ENCODE results near the gene FAAP100. TPM values are rescaled to one million over a fixed set of nuclear protein-coding genes. Genes with fewer than 3 reads are reported as not detected.

FAAP100 gene
- total RNA-seq, 1 donor from 2014 or later, result 50.8 TPM

DNA sequence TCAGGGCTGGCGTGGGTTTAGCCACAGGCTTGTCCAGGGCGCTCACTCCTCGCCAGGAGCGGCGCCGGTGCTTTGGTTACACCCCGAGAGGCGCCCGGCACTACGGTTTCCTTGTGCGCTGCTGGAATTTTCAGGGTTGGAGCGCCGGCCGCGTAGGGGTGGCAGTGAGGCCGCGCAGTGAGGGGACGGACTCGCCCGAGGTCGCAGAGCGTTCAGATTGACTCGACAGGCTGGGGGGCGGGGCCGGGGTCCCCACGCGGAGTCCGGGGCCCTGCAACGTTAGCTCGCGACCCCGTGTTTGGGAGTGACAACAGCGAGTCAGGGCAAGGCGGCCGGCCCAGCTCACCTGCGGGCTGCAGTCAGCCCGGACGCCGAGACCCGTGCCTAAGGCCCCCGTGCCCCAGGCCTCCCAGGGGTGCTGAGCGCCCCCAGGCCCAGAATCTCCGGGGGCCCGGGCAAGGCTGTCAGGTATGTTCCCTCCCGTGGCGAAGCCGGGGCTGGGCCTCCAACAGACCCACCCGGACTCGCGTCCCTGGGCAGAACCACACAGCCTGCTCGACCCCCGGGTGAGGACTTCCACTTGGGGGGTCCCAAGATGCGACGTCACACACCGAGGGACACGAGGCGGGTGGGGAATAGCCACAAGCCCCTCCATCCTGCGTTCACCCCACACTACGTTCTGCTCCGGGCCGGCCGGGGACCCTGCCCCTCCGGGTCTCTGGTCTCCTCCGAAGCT, 38.2 kb downstream of the FAAP100 start:
- no peak for DNase-seq (ENCODE audit: extremely low read depth, low read depth, low spot score)

DNA sequence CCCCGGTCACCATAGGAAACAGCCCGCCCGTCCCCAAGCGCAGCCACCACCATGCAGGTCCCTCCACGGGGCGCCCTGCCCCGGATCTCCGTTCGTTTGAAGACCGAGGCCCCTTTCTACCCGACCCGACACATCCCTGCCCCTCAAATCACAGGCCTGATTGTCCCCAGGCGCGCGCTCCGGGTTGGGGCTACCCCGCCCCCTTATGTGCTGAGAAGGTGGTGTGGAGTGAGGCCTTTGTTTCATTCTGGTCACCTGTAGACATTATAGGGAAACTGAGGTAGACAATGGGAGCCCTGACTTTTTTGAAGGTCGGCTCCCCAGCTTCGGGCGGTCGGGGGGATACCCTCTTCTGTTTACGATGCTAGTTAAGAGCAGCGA, 38.8 kb downstream of the FAAP100 start:
- DNase-seq (ENCODE audit: extremely low read depth, low read depth, low spot score), result no peak

DNA sequence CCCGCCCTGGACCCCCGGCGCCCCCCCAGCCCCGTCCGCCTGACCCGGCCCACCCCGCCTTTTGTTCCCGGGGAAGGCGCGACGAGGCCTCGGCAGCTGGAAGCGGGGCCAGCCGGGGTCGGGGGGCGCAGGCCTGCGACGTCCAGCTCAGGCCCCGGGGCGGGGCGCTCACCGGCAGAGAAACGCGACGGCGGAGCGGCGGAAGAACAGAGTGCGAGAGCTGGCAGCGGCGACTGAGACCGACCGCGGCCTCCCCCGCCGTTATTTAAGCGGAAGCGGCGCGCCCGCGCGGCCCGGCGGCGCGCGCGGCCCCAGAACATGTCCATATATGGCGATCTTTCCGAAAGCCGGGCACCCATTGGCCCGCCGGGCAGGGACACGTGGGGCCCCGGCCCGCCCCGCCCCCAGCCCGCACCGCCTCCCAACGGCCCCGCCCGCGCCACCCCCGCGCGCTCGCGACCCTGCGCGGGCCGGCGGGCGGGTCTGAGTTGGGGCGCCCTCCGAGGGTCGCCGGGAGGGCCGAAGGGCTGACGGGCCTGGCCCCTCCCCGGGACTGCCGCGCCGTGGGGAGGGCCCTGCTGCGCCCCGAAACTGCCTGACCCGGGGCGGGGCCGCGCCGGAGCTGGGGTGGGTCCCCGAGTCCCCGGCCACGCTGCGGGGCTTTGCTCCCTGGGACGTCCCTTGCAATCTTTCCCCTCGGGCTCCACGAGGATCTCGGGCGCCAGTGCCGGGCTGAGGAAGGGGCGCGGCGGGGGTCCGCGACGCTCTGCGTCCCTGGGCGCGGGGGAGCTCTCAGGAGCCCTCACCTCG, 39.4 kb downstream of the FAAP100 start, which contains the start of gene ACTG1:
Gene ACTG1, minus strand, starts transcription at position 238 of the 810 bp plus-strand sequence. CDS start 445 bp downstream, outside the sequence.
- no peak for DNase-seq (ENCODE audit: extremely low read depth, low read depth, low spot score)

DNA sequence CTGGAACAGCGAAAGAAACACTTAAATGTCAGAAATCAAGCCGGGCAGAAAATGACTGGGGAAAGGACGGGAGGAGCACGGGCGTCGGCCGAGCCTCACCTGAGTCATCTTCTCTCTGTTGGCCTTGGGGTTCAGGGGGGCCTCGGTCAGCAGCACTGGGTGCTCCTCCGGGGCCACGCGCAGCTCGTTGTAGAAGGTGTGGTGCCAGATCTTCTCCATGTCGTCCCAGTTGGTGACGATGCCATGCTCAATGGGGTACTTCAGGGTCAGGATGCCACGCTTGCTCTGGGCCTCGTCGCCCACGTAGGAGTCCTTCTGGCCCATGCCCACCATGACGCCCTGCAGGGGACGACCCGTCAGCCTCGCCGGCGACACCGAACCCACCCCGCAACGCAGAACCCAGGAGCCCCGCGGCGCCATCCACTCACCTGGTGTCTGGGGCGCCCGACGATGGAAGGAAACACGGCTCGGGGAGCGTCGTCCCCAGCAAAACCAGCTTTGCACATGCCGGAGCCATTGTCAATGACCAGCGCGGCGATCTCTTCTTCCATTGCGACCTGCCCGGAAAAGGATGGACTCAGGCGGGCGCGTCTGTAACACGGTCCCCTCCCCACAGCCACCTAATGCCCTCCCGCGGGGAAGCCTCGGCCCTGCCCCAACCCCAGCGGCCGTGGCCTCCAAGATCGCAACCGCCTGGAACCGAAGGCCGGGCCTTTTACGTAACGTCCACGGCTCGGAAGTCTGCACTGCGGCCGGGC, 40.2 kb downstream of the FAAP100 start:
- no peak for DNase-seq (ENCODE audit: extremely low read depth, low read depth, low spot score)

DNA sequence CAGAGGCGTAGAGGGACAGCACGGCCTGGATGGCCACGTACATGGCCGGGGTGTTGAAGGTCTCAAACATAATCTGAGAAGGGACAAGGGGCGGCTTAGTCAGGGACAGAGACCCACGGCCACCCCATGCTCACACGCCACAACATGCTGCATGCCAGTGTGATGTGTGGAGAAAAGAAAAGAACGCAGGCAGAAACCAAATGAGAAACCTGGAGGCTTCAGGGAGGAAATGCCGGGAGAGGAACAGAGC, 40.7 kb downstream of the FAAP100 start:
- no peak for DNase-seq (ENCODE audit: extremely low read depth, low read depth, low spot score)

DNA sequence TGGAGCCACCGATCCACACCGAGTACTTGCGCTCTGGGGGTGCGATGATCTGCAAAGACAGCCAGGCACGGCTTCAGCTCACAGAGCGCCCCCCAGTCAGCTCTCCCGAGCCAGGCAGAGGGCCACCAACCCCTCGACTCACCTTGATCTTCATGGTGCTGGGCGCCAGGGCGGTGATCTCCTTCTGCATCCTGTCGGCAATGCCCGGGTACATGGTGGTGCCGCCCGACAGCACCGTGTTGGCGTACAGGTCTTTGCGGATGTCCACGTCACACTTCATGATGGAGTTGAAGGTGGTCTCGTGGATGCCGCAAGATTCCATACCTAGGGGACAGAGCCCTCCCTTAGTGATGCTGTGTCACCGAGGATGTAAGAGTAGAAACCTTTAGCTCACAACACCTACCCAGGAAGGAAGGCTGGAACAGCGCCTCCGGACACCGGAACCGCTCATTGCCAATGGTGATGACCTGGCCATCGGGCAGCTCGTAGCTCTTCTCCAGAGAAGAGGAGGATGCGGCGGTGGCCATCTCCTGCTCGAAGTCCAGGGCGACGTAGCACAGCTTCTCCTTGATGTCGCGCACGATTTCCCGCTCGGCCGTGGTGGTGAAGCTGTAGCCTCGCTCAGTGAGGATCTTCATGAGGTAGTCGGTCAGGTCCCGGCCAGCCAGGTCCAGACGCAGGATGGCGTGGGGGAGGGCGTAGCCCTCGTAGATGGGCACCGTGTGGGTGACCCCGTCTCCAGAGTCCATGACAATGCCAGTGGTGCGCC, 41.2 kb downstream of the FAAP100 start:
- DNase-seq (ENCODE audit: extremely low read depth, low read depth, low spot score), result no peak

DNA sequence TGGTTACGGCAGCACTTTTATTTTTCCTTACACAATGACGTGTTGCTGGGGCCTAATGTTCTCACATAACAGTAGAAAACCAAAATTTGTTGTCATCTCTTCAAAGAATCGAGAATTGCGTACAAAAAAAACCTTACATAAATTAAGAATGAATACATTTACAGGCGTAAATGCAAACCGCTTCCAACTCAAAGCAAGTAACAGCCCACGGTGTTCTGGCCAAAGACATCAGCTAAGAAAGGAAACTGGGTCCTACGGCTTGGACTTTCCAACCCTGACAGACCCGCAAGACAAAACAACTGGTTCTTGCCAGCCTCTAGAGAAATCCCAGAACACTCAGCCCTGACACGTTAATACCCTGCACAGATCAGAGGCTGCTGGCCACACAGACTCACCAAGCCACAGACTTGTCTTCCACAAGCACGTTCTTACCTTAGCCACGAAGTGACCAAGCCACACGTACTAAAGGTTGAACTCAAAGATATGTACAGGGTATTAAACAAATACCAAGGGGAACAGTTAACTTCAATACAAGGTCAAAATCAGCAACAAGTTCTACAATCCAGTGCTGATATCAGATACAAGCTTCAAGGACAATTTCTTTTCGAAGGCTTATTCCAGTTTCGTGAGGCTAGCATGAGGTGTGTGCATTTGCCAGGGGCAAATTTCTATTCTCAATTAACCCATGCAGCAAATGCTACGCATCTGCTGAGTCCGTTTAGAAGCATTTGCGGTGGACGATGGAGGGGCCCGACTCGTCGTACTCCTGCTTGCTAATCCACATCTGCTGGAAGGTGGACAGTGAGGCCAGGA, 42.0 kb downstream of the FAAP100 start:
- no peak for DNase-seq (ENCODE audit: extremely low read depth, low read depth, low spot score)

DNA sequence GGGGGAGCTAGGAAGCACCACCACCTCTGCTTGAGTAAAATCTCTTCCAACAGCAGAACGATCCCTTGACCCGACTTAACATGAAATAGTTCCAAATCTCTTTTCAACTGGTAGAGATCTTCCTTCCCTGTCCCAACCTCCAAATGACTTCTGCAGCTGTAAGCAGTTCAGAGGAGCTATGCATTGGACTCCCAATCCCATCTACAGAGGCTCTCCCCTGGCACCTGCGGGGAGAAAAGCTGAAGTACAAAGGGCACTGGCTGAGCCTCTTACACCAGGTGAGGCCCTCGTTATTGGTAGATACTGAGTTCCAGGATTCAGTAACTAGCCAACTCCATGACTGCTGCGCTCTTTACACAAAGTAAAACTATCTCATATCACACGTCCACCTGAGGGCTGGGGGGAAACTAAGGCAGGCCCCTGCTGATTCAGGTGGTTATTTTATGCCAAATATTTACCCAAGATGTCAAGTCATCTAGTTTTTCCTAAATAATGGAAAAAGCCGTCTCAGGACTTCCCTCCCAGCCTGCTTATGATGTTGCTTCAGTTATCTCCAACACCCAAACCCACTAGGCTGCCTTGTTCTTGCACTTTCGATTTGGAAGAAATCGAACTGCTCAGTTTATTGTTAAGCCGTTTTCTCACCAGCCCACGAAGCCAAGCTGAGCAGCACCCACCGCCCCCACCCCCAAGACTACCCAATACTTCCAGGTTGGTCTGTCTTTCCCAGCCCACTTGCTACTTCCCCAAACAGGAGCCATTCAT, 42.8 kb downstream of the FAAP100 start:
- DNase-seq (ENCODE audit: extremely low read depth, low read depth, low spot score), result no peak

DNA sequence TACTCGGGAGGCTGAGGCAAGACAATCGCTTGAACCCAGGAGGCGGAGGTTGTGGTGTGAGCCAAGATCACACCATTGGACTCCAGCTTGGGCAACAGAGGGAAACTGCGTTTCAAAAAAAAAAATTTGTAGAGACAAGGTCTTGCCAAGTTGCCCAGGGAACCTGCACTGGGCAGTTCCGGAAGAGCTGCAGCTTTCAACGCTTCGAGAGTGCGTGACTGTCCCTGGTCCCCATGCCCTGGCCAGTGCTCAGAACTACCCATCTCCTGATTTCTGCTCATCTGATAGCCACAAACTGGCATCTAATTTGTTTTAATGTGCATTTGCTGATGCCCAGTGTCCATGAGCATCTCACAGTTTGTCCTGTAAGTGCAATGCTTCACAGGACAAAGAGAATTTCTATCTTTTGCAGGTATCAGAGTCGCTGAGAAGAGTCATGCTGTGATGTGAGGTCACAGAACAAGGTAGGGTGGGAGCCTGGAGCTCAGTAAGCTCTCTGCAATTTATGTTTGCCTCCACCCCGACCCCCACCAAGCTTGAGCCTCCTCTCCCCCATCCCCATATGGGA, 43.4 kb downstream of the FAAP100 start:
- DNase-seq (ENCODE audit: extremely low read depth, low read depth, low spot score), result no peak

DNA sequence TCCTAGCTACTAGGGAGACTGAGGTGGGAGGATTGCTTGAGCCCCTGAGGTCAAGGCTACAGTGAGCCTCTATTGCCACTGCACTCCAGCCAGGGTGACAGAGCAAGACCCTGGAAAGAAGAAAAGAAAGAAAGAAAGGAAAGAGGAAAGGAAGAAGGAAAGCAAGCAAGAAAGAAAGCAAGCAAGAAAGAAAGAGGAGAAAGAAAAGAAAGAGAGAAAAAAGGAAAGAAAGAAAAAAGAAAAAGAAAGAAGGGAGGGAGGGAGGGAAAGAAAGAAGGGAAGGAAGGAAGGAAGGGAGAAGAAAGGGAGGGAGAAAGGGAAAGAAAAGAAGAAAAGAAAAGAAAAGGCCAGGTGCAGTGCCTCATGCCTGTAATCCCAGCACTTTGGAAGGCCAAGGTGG, 48.5 kb downstream of the FAAP100 start:
- DNase-seq (ENCODE audit: extremely low read depth, low read depth, low spot score), result no peak

DNA sequence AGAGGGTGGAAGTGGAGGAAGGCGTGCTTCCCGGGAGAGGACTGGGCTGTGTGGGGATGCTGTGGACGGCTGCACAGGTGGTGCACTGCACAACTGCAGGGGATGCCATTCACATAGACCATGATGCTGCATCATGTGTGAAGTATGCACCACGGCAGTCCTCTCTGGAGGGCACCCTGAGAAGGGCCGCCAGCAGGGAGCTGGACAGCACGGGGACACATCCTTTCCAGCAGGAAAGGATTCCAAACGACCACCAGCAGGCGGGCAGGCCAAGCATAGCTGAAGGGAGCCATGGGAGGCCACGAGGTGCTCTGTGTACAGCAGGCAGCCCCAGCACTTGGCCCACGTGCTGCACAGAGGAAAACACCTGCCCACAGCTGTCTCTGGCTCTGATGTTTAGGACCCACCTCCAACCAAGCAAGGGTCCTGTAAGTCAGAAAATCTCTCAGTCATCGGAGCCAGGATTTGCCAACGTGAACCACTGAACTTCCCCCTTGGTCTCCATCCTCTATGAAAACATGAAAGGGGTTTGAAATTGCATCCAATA, 49.6 kb downstream of the FAAP100 start:
- DNase-seq (ENCODE audit: extremely low read depth, low read depth, low spot score), result no peak

DNA sequence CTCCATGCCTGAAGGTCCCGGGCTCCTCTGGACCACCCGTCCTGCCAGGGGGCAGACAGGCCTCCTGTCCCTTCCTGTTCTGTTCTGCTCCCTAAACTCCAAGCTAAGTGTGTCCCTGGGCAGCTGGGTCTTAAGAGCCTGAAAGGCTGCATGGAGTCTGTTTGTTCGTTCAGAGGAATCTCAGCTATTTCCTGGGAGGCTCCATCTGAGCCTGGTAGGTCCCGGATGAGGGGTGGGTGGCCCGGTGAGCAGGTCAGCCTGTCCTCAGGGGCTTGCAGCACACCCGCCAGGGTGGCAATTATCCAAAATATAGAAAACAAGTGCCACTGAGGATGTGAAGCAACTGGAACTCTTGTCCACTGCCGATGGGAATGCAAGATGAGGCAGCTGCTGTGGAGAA, 52.1 kb downstream of the FAAP100 start:
- no peak for DNase-seq (ENCODE audit: extremely low read depth, low read depth, low spot score)

DNA sequence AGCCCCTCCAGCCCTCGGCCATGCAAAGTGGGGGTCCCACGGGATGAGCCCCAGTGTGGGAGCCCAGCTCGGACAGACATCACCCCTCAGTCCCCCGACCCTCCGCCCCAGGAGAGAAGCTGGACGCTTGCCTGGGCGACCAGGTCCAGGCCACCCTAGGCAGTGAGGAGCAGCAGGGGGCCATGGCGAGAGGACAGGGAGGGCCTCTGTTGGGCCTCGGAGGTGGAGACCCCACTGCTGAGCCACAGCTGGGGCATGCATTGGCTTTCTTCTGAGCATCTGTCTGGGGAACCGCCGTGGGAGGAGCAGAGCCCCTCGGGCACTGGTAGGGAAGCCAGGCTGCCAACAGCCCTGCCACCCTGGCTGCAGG, 52.6 kb downstream of the FAAP100 start:
- no peak for DNase-seq (ENCODE audit: extremely low read depth, low read depth, low spot score)

DNA sequence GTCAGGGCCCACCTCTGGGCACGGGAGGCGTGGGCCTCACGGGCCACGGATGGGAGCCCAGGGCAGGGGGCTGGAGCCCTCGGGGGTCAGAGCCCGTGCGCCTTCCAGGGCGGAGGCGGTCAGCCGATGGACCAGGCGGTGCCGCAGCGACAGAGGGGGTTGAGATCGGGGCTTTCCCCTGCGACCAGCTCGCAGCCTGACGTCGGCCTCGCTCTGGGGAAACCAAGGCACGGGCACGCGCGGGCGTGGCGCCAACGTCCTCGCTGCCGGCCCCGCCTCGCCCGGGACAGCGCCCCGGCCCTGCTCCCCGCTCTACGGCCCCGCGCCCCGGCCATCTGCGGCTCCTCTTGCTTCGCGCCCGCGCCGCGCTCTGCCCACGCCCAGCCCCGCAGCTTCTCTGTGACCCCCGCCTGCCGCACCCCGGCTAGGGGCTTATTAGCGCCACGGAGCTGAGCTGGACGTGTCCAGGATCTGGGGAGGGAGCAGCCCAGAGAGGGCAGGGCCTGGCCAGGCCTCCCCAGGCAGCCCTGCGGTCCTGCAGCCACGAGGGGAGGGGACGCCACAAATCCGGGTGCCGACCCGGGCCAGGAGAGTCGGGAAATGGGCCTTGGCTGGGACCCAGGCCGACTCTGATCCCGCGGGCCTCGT, 53.1 kb downstream of the FAAP100 start:
- no peak for DNase-seq (ENCODE audit: extremely low read depth, low read depth, low spot score)

DNA sequence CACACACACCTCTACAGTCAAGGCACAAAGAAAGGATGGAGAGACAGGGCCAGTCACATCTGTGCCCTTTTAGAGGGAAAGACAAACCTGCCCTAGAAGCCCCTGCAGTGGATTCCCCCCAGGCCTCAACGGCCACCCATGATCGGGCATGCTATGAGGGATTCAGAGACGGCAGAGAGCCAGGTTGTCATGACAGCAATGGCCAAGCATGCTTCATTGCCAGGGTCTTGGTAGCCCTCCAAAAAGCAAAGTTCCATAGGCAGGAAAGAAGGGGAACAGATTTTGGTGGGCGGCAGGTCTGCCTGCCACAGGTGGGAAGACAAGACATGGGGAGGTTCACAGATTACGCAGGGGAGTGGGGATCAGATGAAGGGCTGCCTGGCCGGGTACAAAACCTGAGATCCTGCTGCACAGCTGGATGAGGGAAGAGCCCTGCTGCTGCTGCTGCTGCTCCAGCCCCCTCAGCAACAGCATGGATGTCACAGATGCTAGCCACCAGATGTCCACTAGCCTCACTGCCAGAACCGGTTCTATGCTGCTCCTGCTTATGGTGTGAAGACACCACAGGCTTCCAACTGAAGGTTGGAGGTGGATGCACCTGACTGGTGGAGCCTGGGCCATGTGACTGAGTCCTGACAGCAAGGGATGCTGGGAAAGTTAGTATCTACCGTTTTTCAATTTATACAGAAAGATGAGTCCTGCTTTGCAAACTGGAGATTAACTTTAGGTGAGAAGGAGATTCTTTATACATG, 57.4 kb downstream of the FAAP100 start:
- no peak for DNase-seq (ENCODE audit: extremely low read depth, low read depth, low spot score)

DNA sequence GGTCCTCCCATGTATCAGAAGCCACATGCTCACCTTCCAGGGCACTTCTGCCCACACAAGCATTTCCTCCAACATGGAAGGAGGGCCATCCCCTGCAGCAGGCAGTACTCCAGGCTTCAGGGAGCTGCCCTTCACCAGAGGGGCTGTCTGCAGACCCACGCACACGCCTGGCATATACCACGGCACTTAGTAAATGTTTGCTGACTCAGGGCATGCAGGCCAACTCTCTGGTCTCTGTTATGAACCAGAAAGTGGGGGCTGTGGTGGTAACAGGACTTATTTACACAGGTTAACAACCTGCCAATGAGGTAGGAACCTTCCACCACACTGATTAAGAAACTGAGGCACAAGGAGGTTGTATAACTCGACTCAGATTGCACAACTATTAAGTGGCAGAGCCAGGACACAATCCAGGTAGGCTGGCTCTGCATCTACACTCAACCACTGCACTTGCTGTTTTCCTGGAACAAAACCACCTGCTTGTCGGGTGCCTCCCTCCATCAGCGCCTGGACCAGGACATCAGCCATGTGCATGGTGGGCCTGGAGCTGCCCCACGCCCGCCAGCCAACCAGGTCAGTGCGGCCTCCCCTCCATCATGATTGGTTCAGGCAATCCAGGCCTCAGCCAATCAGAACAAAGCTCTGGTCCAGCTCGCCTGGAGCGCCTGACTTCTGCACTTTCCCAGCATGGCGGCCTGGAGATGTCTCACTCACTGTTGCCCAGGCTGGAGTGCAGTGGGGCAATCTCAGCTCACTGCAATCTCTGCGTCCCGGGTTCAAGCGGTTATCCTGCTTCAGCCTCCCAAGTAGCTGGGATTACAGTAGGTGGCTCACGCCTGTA, 58.7 kb downstream of the FAAP100 start:
- DNase-seq (ENCODE audit: extremely low read depth, low read depth, low spot score), result no peak

DNA sequence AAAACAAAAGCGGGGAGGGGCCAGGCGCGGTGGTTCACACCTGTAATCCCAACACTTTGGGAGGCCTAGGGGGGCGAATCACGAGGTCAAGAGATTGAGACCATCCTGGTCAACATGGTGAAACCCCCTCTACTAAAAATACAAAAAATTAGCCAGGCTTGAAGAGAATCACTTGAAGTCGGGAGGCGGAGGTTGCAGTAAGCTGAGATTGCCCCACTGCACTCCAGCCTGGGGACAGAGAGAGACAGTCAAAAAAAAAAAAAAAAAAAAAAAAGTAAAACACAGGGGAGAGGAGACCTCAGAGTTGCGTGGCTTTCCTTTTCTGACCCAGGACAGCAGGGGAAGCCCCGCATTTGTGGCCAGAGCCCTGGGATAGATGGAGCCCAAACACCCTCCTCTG, 59.4 kb downstream of the FAAP100 start:
- no peak for DNase-seq (ENCODE audit: extremely low read depth, low read depth, low spot score)

Measured in glomerular endothelial cell (primary cell).